Stimulated activated CD4-positive, alpha-beta T cell treated with anti-CD3 and anti-CD28 coated beads, Interleukin-15, amount 100 ng/mL, for 1 hour (primary cell): Measurements from ENCODE around the gene SYTL1.

Experiments
- DNase-seq, 2 donors: peaks; one replicate each; pipeline ENCODE4 v3.0.0-alpha.2; 2020; ENCODE audit warnings: low read depth in 1 of 2, low spot score in 1 of 2

The SYTL1 gene

DNA sequence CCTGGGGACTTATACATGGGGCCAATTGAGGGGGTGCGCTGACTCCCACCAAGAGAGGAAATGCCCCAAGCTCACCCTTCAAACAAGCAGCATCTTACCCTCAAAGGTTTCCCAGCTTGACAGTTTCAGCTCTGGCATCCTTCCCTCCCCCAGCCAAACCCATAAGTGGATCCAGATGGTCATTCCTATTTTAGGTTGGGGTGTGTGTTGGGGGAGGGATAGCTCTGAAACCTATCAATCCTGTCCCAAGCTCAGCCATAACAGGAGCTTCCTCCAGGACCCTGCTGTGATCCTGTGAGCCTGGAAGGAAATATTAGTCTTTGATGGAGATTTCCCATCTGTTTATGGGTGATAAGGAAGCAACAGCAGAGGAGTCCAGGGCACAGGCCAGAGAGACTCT is 23.2 kb upstream of the SYTL1 start:
- no peak for DNase-seq

DNA sequence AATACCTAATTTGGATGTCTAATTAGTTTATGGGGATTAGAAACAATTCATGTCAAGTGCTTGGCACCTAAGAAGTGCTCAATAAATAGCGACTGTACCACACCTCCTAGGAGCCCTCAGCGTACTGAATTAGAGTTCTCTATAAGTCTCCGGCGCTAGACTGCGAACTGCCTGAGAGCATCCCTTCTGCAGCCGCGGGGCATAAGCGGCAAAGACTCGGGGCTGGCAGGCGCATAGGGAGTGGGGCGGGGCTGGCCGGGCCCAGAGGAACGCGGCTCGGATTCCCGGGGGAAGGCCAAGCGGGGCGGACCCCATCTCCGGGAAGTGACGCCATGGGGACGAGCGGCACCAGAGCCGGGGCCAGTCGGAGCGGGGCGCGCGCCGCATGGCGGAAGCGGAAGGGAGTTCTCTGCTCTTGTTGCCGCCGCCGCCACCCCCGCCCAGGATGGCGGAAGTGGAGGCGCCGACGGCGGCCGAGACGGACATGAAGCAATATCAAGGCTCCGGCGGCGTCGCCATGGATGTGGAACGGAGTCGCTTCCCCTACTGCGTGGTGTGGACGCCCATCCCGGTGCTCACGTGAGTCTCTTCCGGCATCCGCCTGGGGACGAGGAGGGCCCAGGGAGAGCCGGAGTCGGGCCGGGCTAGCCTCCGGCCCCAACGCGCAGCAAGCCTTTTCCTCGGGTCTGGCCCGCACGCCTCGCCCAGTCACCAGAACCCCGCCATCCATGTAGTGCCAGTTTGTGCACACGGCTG is 19.8 kb upstream of the SYTL1 start, which contains the start of gene TMEM222:
Gene TMEM222, plus strand, starts transcription at position 351 of the 756 bp plus-strand sequence. Its CDS starts 35 bp downstream, at position 386.
- DNase-seq = peak; percentile 96

DNA sequence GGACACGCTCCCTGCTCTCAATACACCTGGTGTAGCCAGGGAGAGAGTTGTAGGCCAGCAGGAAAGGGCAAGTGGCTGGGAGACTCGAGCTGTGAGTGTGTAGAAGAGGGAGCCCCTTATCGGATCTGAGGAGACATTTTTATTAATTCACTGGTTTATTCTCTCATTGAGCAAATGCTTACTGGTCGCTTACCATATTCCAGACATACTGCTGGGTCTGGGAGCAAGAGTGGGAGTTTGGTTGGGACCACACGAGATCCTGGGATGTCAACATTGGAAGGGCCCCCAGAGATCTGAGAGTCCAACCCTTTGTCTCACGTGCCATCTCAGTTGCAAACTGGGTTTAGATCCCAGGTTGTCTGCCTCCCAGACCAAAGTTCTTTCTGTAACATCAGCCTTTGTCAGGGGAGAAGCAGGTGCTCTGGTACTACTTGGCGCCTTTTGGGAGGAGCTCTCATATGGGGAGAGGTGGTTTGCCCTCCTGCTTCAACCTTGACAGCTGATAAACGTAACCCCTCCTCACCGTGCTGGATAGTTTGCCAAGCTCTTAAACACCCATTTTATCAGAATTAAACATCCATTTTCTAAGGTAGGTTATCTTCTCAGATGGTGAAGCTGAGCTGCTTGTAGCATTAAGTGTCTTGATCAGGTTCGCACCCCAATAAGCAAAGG is 19.1 kb upstream of the SYTL1 start:
- DNase-seq = no peak

DNA sequence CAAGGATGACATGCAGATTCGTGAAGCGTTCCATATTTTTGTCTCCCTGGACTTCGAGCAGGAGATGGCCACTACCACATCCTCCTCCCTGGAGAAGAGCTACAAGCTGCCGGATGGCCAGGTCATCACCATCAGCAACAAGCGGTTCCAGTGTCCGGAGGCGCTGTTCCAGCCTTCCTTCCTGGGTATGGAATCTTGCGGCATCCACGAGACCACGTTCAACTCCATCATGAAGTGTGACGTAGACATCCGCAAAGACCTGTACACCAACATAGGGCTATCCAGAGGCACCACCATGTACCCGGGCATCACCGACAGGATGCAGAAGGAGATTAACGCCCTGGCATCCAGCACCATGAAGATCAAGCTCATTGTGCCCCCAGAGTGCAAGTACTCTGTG is 16.5 kb upstream of the SYTL1 start:
- no peak for DNase-seq

DNA sequence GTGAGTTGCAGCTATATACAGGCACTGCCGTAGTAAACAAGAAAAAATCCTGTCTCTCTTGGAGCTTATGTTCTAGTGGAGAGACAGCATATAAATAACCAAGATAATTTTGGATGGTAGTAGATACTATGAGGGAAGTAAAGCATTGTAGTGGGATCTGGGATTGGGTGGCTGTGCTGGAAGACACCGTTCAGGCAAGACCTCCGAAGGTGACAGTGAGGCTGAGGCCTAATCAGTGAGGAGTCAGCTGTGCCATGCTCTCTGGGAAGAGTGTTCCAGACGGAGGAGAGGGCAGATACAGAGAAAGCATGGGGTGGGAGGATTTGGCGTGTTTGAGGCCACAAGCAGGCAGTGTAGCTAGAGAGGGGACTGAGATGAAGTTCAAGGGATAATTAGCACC is 13.9 kb upstream of the SYTL1 start:
- DNase-seq = no peak

DNA sequence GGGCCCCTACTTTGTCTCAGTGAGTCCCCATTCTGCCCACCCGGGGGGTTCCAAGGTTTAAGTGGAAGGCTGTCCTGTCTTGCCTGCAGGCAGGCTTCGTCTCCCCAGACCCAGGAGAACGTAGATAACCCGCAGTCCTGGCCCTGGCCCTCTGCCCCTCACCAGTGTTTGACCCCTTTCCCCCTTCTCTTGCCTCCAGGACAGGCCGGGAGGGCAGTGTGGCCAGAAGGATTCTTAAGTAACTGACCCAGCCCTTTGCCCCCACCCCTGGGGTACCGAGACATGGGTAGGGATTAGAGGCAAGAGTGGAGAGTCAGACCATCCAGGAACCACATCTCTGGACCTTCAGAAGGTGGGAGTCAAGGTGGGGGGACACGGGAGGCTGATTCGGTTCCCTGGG is 11.0 kb upstream of the SYTL1 start:
- no peak for DNase-seq

DNA sequence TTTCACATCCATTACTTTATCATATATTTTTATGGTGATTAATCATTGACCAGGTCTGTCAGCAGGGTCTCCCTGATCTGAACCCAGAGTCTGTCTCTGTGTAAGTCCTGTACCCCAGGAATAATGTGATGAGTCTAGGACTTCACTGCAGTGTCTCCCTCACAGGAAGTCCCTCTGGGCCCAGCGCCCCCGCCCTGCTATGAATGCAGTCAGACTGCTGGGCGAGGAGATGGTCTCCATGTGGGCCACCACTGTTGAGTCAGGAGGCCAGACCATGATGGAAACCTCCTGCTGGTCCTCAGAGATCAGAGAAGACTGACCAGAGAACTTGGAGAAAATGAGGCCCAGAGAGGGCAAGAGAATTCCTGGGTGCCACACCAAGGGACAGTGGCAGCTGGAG is 10.4 kb upstream of the SYTL1 start:
- no peak for DNase-seq

DNA sequence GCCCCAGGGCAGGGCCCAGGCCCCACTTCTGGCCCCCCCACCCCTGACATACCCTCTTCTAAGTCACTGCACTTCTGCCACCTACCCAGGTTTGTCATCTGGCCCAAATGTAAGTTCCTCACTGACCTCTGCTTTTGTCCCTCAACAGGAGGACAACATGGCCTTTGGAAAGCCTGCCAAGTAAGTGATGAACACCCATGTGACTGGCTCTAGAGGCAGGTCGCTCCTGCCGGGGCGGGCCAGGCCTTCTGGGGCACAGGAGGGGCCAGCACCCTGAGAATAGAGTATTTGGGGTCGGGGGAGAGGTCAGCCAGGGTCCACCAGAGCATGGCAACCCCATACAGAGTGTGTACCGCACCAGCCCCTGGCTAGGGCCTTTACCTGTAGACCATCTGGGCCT is 9.9 kb upstream of the SYTL1 start:
- no peak for DNase-seq

DNA sequence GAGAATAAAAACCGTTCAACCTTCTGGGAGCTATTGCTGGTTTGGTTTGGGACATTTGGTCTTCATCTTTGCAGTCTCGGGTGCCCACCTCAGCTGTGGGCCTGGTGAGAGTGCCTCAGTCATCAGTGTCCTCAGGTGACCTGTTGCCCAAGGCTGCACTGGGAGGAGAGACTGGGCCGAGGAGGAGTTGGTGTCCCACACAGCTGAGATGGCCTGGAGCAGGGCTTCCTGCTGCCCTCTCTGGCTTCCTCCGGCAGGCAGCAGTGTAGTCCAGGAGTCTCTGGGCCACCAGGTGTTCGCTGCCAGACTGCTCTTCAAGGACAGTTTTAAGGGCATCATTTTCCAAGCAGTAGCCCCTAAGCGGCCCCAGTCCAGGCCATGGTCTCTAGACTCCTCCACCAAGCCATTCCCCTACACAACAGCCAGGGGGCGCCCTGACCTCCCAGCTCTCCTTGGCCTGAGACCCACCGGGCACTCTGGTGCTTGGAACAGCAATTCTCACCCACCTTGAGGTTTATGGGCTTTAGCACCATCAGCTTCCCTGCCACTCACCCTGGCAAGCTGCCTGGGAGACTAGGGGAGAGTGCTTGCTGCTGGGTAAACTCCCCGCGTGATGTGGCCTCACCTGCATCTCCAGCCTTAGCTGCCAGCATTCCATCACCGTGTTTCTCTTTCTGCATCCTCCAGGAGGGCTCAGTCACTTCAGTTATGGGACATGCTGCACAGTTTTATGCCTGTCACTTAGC is 9.1 kb upstream of the SYTL1 start:
- DNase-seq = peak; percentile 16 to 43

DNA sequence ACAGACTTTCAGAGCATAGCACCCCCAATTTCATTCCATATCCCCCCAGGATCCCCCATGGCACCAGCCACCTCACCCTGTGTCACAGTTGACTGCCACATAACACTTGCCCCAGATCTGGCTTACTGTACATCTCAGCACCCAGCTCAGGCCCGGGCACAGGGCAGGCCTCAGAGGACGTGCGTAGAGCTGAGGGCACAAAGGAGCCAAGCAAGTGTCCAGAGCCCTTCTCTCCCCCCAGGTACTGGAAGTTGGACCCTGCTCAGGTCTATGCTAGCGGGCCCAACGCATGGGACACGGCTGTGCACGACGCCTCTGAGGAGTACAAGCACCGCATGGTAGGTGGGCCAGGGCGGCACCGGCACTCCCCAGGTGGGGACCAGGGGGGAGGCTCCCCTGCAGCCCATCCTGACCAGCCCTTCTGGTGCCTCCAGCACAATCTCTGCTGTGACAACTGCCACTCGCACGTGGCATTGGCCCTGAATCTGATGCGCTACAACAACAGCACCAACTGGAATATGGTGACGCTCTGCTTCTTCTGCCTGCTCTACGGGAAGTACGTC is 8.0 kb upstream of the SYTL1 start:
- DNase-seq = no peak

DNA sequence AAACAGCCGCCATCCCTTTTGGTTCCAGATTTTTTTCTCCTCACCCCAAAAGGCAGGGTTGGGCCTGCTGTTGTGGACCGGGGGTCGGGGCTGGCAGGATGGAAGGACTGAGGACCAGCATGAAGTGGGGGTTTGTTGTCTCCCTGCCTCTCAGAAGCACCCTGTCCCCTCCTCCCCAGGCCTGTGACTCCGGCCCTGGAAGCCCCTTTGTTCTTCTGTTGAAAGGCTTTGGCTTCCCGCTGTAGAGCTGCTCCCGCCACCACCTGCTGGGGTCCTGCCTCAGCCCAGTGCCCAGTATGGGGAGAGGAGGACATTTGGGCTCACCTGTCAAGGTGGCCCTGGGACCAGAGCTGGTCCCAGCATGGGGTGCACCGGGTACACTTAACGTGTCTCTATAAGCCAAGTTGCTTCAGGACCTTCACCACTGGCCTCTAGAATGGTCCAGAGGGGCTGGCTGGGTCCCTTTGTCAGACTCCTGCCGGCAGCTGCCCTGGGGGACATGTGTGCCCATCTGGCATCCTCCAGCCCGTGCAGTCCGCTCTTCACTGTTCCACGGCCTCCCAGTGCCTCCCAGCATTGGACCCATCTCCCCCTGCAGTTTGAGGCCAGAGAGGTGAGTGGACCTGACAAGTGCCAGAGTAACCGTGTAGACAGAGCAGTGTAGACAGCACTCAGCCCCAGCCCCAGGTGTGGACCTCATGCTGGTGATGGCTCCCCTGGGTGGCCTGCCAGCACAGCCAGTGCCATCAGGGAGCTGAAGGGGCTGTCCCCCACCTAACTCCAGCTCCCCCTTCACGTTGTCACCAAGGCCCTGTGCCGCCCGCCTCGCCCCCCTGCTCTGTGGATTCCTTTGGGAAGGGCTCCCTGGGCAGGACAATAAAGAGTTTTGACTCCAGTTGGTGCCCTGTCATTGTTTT is 6.1 kb upstream of the SYTL1 start:
- no peak for DNase-seq

DNA sequence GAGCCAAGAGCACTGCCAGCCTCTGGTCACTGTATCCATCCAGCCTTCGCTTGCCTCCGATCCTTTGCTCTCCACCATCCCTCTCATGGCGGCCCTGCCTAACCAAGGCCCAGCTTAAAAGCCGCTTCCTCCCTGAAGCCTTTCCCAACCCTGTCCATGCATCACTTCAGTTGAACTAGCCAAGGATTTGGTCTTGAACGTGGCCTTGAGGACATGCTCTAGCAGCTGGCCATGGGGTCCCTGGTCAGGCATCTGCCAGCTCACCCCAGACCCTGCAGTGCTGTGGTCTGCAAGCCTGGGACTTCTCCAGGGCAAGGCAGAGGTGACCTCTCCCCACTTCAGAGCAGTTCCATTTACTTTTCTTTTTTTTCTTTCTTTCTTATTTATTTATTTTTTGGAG is 5.1 kb upstream of the SYTL1 start:
- no peak for DNase-seq

DNA sequence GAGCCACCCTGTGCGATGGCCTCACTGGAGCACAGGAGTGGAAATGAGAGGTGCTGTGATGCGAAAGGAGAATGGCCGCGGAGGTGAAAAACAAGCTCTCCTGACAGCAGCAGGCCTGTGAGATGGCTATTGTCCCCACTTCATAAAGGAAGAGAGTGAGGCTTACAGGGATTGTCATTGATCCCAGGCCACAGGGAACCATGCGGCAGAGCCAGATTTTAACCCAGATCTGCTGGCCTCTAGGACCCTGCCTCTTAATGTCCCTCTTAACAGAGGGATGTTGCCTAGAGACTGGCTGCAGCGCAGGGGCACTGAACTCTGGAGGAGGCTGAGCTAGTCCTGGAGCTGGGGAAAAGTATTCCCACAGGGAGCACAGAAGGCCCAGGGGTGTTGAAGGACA is 3.1 kb upstream of the SYTL1 start:
- DNase-seq = no peak

DNA sequence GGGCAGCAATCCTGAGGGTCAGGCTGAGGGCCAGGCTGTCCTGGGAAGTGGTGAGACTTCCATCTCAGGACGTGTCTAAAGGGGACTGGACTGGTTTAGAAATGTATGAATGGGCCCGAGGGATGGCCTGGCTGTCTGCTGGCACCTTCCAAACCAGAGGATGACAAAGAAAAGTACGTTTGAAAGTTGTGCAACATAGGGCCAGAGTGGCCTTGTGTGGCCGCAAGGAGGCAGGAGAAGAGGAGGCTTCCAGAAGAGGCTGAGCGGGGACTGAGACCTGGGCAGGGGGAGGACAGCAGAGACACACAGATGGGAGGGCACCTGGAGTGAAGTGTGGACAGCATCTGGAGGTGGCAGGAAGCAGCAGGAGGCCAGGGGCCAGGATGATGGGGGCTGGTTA is 2.6 kb upstream of the SYTL1 start:
- no peak for DNase-seq

DNA sequence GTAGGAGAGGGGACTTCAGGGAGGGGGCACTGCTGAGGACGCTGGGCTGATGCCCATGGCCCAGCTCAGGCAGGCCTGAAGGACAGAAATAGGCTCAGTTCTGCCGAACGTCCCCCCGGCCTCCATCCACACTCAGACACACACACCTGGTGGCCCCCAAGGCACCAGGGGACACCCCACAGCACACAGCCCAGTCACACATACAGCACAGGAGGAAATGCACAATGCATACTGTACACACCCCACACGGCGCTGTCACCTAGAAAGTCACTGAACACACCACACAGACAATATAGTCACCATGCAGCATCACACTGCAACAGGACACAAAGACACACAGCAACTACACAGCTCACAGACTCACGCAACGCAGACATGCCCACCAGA is 562 bp downstream of the SYTL1 start:
- no peak for DNase-seq

DNA sequence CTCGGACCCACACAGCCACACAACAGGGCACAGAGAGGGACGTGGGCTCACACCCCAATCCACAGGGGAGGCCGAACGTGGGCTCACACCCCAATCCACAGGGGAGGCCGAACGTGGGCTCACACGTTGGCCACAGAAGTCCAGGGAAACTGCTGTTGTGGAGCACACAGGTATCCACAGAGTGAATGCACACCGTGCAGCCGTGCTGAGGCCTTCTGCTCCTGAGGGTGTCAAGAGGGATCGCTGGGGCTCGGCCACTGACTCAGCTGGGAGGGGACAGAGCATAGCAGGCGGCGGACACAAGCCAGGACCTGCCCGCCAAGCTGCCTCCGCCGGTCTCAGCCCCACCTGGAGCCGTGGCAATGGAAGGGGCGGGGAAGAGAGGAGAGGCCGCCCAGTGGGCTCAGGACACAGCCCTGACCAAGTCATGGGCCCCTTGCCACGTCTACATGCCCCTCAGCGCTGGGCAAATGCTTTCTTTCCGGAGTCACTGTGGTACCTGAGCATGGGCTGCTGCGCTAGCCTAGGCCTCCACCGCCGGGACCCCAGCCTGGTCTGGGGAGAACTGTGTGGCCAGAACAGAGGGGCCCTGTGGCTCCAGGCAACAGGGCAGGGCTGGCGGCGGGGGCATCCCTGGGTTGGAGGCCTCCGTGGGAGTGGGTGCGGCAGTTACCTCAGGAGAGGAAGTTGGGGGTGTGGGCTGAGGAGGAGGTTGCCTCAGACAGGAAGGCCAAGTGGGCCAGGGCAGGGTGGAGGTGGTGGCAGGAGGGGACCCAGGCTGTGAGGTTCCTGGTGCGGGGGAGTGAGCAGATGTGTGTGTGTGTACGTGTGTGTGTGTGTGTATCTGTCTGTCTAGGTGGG is 1.2 kb downstream of the SYTL1 start:
- DNase-seq = peak in 1 of 2 donors; percentile 55

DNA sequence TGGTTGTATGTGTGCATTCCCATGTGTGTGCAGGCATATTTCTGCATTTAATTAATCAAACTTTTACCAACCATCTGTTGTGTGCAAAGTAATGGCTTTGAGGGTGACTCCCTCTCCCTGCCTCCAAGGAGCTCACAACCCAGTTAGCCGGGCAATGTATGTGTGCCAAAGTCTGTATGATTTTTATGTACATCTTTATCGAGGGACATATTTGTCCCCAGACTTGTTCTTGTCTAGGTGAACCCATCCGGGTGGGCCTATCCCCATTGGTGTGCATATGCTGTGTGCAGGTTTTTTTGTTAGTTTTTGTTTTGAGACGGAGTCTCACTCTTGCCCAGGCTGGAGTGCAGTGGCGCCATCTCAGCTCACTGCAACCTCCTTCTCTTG is 1.8 kb downstream of the SYTL1 start:
- no peak for DNase-seq

DNA sequence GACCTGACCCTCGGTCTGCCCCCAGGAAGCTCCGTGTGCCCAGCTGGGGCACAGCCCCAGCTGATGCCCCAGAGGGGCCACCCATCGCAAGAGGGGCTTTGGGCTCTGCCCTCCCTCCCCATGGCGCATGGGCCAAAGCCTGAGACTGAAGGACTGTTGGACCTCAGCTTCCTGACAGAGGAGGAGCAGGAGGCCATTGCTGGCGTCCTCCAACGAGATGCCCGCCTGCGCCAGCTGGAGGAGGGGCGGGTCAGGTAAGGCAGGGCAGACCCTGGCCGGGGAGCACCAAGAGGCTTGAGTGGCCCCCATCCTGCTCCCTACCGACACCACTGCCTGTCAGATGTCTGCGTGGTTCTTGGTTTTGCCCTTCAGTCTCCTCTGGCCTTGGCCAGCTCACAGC is 3.5 kb downstream of the SYTL1 start:
- DNase-seq = no peak

DNA sequence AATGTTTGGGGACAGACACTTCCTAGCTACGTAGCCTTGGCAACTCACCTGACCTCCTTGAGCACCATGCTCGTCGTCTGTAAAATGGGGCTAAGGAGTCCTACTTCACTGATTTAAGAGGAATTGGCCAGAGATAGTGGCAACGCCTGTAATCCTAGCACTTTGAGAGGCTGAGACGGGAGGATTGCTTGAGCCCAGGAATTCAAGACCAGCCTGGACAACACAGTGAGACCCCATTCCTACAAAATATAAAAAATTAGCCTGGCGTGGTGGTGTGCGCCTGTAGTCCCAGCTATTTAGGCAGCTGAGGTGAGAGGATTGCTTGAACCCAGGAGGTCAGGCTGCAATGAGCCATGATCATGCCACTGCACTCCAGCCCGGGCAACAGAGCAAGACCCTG is 4.5 kb downstream of the SYTL1 start:
- no peak for DNase-seq
